Liver (tissue), 9 donors: Measurements from ENCODE around the gene TAS2R4. TPM values are rescaled to one million over a fixed set of nuclear protein-coding genes. Genes with fewer than 3 reads are reported as not detected.
A peak's percentile ranks its signal among the peaks of the same experiment; 100 is the strongest.

Source experiments
- DNase-seq: peaks from one replicate; pipeline ENCODE4 v3.0.0-alpha.2; 2017; ENCODE audit warnings: low spot score
- H3K27ac ChIP-seq, 2 donors: one replicate each; pipeline ENCODE4 v1.7.0; 2013; ENCODE audit warnings: inconsistent platforms in 2 of 2, low read length in 2 of 2, control low read depth in 1 of 2, low read depth in 1 of 2, mild to moderate bottlenecking in 1 of 2
- H3K27me3 ChIP-seq, 4 donors: one replicate each; pipeline versions ENCODE4 v1.6.1 to v1.7.0; 2013; ENCODE audit warnings: low read length in 3 of 4, inconsistent platforms in 1 of 4, mild to moderate bottlenecking in 1 of 4, moderate library complexity in 1 of 4; ENCODE audit not compliant: control insufficient read depth in 4 of 4, insufficient read depth in 4 of 4
- H3K36me3 ChIP-seq, 4 donors: one replicate each; pipeline versions ENCODE4 v1.6.1 to v1.7.0; 2013; ENCODE audit warnings: low read length in 3 of 4, mild to moderate bottlenecking in 3 of 4, low read depth in 1 of 4, moderate library complexity in 1 of 4; ENCODE audit not compliant: control insufficient read depth in 4 of 4, insufficient read depth in 3 of 4
- H3K4me1 ChIP-seq, 4 donors: one replicate each; pipeline versions ENCODE4 v1.6.1 to v1.7.0; 2013; ENCODE audit warnings: low read length in 3 of 4, mild to moderate bottlenecking in 3 of 4, moderate library complexity in 1 of 4; ENCODE audit not compliant: control insufficient read depth in 4 of 4, insufficient read depth in 4 of 4
- H3K4me3 ChIP-seq, 3 donors: one replicate each; pipeline versions ENCODE4 v1.6.1 to v1.7.0; 2013; ENCODE audit warnings: low read length in 3 of 3, control low read depth in 1 of 3, low read depth in 1 of 3, mild to moderate bottlenecking in 1 of 3
- H3K9ac ChIP-seq, 2 donors: one replicate each; pipeline ENCODE4 v1.7.0; 2013; ENCODE audit warnings: low read length in 2 of 2, mild to moderate bottlenecking in 2 of 2, moderate library complexity in 2 of 2, control low read depth in 1 of 2, low read depth in 1 of 2
- H3K9me3 ChIP-seq, 4 donors: one replicate each; pipeline versions ENCODE4 v1.6.1 to v1.7.0; 2013; ENCODE audit warnings: low read length in 3 of 4; ENCODE audit not compliant: control insufficient read depth in 4 of 4
- ATF3 ChIP-seq: IDR thresholded peaks from 2 replicates; pipeline ENCODE4 v1.6.1; 2016; ENCODE audit warnings: antibody characterized with exemption
- EGR1 ChIP-seq, 2 donors: IDR thresholded peaks; 2 replicates each; pipeline ENCODE4 v1.6.1; 2016 to 2018; ENCODE audit warnings: antibody characterized with exemption in 2 of 2, low read depth in 2 of 2
- FOXA1 ChIP-seq: IDR thresholded peaks from 2 replicates; pipeline ENCODE4 v1.6.1; 2016; ENCODE audit warnings: antibody characterized with exemption
- FOXA2 ChIP-seq: IDR thresholded peaks from 2 replicates; pipeline ENCODE4 v1.6.1; 2016; ENCODE audit warnings: antibody characterized with exemption
- GABPA ChIP-seq, 2 donors: IDR thresholded peaks in 1 of 2; conservative IDR thresholded peaks in 1 of 2; 2 replicates each; pipeline ENCODE4 v1.6.1; 2016; ENCODE audit warnings: antibody characterized with exemption in 2 of 2, mild to moderate bottlenecking in 1 of 2, moderate library complexity in 1 of 2
- HNF4A ChIP-seq, 2 donors: conservative IDR thresholded peaks; 2 replicates each; pipeline ENCODE4 v1.6.1; 2016; ENCODE audit warnings: antibody characterized with exemption in 2 of 2, mild to moderate bottlenecking in 2 of 2
- JUND ChIP-seq, 2 donors: IDR thresholded peaks; 2 replicates each; pipeline ENCODE4 v1.6.1; 2016; ENCODE audit warnings: antibody characterized with exemption in 2 of 2
- MAX ChIP-seq: IDR thresholded peaks from 2 replicates; pipeline ENCODE4 v1.6.1; 2016; ENCODE audit warnings: antibody characterized with exemption
- NR2F2 ChIP-seq: IDR thresholded peaks from 2 replicates; pipeline ENCODE4 v1.6.1; 2016; ENCODE audit warnings: antibody characterized with exemption
- RAD21 ChIP-seq, 2 donors: IDR thresholded peaks; 2 replicates each; pipeline ENCODE4 v1.6.1; 2016; ENCODE audit warnings: antibody characterized with exemption in 2 of 2, mild to moderate bottlenecking in 2 of 2
- RXRA ChIP-seq, 2 donors: IDR thresholded peaks; 2 replicates each; pipeline ENCODE4 v1.6.1; 2017 to 2018; ENCODE audit warnings: antibody characterized with exemption in 2 of 2, mild to moderate bottlenecking in 1 of 2
- SP1 ChIP-seq: IDR thresholded peaks from 2 replicates; pipeline ENCODE4 v1.6.1; 2018; ENCODE audit warnings: antibody characterized with exemption, mild to moderate bottlenecking
- TAF1 ChIP-seq: conservative IDR thresholded peaks from 2 replicates; pipeline ENCODE4 v1.6.1; 2016; ENCODE audit warnings: antibody characterized with exemption, mild to moderate bottlenecking
- ZBTB33 ChIP-seq: IDR thresholded peaks from 2 replicates; pipeline ENCODE4 v1.6.1; 2016; ENCODE audit warnings: antibody characterized with exemption
- WGBS: extraction: QIAGEN DNeasy Blood & Tissue Kit; methylation state at CpG from one replicate; pipeline ENCODE4 v1.1.7; 2013; 5-methylcytosine and 5-hydroxymethylcytosine counted together
- polyA plus RNA-seq, 2 donors: library from polyadenylated mRNA; stranded (reverse) in 1 of 2; unstranded in 1 of 2; fragments of 200-250 nt in 1 of 2; fragments of >200 nt in 1 of 2; fragmentation: Nextera tagmentation in 1 of 2; extraction: Ambion mirVana in 1 of 2; gene quantifications; one replicate each; pipeline versions ENCODE4 v1.2.1 to v1.2.3, GENCODE V29; 2013 to 2015
- total RNA-seq, 2 donors: library from RNA; depleted of rRNA; stranded (reverse); fragments of >200 nt; gene quantifications; one replicate each; pipeline ENCODE4 v1.2.3, GENCODE V29; 2014
- TF ChIP-seq, protein P1 (sequence below): fragments of 150-350 bp; IDR thresholded peaks from 2 replicates; pipeline ENCODE4 v1.5.1; 2017; ENCODE audit warnings: improper control_type of control experiment, low read depth, low read length; ENCODE audit not compliant: missing input control
- TF ChIP-seq, protein P2 (sequence below): IDR thresholded peaks from 2 replicates; pipeline ENCODE4 v1.6.1; 2016; ENCODE audit warnings: antibody characterized with exemption, mild to moderate bottlenecking
- donor health status: healthy.
- donor health status: healthy.
- donor health status: healthy.
- donor health status: healthy.
- donor health status: healthy.

TAS2R4 gene
- total and polyA plus RNA-seq, 4 donors = 0.03 to 3.2 (median 0.42) TPM; not detected in 1

DNA sequence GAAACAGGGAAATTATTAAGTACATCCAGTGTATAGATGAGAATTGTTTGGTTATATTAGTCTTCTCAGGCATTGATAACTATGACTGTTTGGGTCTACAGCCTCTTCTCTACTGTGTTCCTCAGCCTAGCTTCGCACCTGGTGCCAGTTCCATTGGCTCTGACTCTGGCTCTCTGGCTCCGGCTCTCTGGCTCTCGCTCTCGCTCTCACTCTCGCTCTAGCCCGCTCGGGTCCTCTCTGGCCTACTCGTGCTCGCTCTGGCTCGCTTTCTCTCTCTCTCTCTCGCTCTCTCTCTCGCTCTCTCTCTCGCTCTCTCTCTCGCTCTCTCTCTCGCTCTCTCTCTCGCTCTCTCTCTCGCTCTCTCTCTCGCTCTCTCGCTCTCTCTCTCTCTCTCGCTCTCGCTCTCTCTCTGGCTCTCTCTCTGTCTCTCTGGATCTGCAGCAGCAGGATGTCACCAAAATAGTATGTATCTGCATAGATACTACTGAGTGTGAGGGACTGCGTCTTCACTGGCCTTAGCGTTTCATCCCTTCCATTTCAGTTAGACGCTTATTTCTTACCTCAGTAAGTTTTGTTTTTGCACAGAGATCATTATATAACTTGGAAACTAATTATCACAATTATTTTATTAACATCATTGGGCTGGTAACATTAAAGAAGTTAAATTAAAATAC, 44.9 kb upstream of the TAS2R4 start:
- H3K4me3 ChIP-seq = no peak overlapping the region
- TF ChIP-seq, protein P1, sequence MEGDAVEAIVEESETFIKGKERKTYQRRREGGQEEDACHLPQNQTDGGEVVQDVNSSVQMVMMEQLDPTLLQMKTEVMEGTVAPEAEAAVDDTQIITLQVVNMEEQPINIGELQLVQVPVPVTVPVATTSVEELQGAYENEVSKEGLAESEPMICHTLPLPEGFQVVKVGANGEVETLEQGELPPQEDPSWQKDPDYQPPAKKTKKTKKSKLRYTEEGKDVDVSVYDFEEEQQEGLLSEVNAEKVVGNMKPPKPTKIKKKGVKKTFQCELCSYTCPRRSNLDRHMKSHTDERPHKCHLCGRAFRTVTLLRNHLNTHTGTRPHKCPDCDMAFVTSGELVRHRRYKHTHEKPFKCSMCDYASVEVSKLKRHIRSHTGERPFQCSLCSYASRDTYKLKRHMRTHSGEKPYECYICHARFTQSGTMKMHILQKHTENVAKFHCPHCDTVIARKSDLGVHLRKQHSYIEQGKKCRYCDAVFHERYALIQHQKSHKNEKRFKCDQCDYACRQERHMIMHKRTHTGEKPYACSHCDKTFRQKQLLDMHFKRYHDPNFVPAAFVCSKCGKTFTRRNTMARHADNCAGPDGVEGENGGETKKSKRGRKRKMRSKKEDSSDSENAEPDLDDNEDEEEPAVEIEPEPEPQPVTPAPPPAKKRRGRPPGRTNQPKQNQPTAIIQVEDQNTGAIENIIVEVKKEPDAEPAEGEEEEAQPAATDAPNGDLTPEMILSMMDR = no peak
- TF ChIP-seq ZBTB33 (no peak), TAF1 (no peak), EGR1 (IDR thresholded peaks at IDR 0.05; ENCODE audit: low read depth in 2 of 2) (no peak), GABPA (IDR thresholded peaks at IDR 0.05 in 1 of 2, conservative IDR thresholded peaks at IDR 0.05 in 1 of 2) (no peak), NR2F2 (no peak), RAD21 (IDR thresholded peaks at IDR 0.05) (no peak), SP1 (no peak), JUND (IDR thresholded peaks at IDR 0.05) (no peak), FOXA2 (no peak), HNF4A (conservative IDR thresholded peaks at IDR 0.05) (no peak), FOXA1 (no peak)
- TF ChIP-seq, protein P2, sequence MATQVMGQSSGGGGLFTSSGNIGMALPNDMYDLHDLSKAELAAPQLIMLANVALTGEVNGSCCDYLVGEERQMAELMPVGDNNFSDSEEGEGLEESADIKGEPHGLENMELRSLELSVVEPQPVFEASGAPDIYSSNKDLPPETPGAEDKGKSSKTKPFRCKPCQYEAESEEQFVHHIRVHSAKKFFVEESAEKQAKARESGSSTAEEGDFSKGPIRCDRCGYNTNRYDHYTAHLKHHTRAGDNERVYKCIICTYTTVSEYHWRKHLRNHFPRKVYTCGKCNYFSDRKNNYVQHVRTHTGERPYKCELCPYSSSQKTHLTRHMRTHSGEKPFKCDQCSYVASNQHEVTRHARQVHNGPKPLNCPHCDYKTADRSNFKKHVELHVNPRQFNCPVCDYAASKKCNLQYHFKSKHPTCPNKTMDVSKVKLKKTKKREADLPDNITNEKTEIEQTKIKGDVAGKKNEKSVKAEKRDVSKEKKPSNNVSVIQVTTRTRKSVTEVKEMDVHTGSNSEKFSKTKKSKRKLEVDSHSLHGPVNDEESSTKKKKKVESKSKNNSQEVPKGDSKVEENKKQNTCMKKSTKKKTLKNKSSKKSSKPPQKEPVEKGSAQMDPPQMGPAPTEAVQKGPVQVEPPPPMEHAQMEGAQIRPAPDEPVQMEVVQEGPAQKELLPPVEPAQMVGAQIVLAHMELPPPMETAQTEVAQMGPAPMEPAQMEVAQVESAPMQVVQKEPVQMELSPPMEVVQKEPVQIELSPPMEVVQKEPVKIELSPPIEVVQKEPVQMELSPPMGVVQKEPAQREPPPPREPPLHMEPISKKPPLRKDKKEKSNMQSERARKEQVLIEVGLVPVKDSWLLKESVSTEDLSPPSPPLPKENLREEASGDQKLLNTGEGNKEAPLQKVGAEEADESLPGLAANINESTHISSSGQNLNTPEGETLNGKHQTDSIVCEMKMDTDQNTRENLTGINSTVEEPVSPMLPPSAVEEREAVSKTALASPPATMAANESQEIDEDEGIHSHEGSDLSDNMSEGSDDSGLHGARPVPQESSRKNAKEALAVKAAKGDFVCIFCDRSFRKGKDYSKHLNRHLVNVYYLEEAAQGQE = no peak
- no peaks in the 10 kb centered on the region for H3K27me3 ChIP-seq
- WGBS = 83% methylated on average over 21 of the region's 24 CpGs
- no peak overlapping the region for H3K27ac ChIP-seq
- H3K4me1 ChIP-seq = no peaks in the 10 kb centered on the region
- no peak for DNase-seq
- H3K9ac ChIP-seq = no peak overlapping the region
- no peaks in the 10 kb centered on the region for H3K9me3 ChIP-seq
- H3K36me3 ChIP-seq = no peaks in the 10 kb centered on the region

DNA sequence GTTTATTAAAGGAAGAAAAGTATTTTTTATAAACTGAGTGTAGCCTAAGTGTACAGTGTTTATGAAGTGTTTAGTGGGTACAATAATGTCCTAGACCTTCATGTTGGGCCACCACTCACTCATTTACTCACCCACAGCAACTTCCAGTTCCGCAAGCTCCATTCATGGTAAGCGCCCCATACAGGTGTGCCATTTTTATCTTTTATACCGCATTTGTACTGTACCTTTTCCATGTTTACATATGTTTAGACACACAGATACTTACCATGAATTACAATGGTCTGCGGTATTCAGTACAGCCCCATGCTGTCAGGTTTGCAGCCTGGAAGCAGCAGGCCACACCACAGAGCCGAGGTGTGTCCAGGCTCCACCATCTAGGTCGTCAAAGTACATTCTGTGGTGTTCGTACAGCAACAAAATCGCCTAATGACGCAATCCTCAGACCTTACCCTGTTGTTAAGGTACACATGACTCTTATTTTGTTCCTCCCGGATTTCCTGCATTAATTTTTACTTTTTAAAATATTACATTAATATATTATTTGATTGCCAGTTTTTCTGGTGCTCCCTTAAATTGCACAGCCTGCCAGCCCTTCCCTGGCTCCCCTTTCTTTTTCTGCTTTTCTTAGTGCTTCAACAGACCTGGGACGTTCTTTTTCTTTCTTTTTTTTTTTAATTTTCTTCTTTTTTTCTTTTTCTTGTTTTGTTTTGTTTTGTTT, 39.2 kb upstream of the TAS2R4 start:
- Histone ChIP-seq H3K4me3 (peak overlapping the region; percentile 65 to 71 (median 68)), H3K27me3 (no peaks in the 10 kb centered on the region), H3K9me3 (no peaks in the 10 kb centered on the region), H3K27ac (peak overlapping the region; percentile 79 to 84), H3K9ac (peak overlapping the region; percentile 31 to 85), H3K36me3 (peaks cover 6 to 13% (median 6%) of the 10 kb centered on the region in 4 donors), H3K4me1 (peaks cover 8 to 15% (median 12%) of the 10 kb centered on the region in 4 donors)
- WGBS = 44% methylated on average over 11 of the region's 11 CpGs
- peak; percentile 33 for DNase-seq
- peak in 1 of 2 donors; percentile 24 for TF ChIP-seq HNF4A (conservative IDR thresholded peaks at IDR 0.05)
- TF ChIP-seq MAX = no peak
- TF ChIP-seq ZBTB33 = no peak
- no peak for TF ChIP-seq GABPA (IDR thresholded peaks at IDR 0.05 in 1 of 2, conservative IDR thresholded peaks at IDR 0.05 in 1 of 2)
- peak; percentile 56 for TF ChIP-seq ATF3
- no peak for TF ChIP-seq SP1
- TF ChIP-seq, protein P2 = no peak
- no peak for TF ChIP-seq JUND (IDR thresholded peaks at IDR 0.05)
- no peak for TF ChIP-seq RXRA (IDR thresholded peaks at IDR 0.05)
- TF ChIP-seq TAF1 = no peak
